ENCODE results near the gene SELENON. TPM values are rescaled to one million over a fixed set of nuclear protein-coding genes. Genes with fewer than 3 reads are reported as not detected.

The SELENON gene
- total and polyA plus RNA-seq, 9 of the 15 experiments (the other 6 are each of a cell fraction or from before 2014, with no cell fraction given), result 0.43 to 26.7 (median 7.0) TPM

GRCh38 chr1:25780318-25781129, 19.5 kb upstream of the SELENON start (continued):
- TF ChIP-seq CTBP1 (IDR thresholded peaks at IDR 0.05; ENCODE audit: borderline replicate concordance) (peak; percentile 53; the same call in 1 of the 2 replicates), CEBPB (tag; IDR thresholded peaks at IDR 0.05) (peak; percentile 57), BRD9 (IDR thresholded peaks at IDR 0.05; ENCODE audit: low read depth, partially characterized antibody) (no peak), MEIS2 (IDR thresholded peaks at IDR 0.05; ENCODE audit: partially characterized antibody) (peak; percentile 8), ZNF695 (CRISPR knock-in tag; IDR thresholded peaks at IDR 0.05) (no peak), SMARCE1 (IDR thresholded peaks at IDR 0.05) (peak; percentile 21; the same call in 1 of the 2 replicates), EP300 (IDR thresholded peaks at IDR 0.05; ENCODE audit: low read length) (peak; percentile 56), PKNOX1 (IDR thresholded peaks at IDR 0.05) (0 out of 2 replicates have a peak, but pooled peaks have one; percentile 1), CBX3 (IDR thresholded peaks at IDR 0.05; ENCODE audit: borderline replicate concordance in 1 of 2, low read length in 2 of 2) (no peak), NRF1 (conservative IDR thresholded peaks at IDR 0.05 in 1 of 2, IDR thresholded peaks at IDR 0.05 in 1 of 2) (no peak), ZNF75A (CRISPR knock-in tag; IDR thresholded peaks at IDR 0.05) (no peak), RFX7 (CRISPR knock-in tag; IDR thresholded peaks at IDR 0.05) (no peak)
- TF ChIP-seq, protein P1, sequence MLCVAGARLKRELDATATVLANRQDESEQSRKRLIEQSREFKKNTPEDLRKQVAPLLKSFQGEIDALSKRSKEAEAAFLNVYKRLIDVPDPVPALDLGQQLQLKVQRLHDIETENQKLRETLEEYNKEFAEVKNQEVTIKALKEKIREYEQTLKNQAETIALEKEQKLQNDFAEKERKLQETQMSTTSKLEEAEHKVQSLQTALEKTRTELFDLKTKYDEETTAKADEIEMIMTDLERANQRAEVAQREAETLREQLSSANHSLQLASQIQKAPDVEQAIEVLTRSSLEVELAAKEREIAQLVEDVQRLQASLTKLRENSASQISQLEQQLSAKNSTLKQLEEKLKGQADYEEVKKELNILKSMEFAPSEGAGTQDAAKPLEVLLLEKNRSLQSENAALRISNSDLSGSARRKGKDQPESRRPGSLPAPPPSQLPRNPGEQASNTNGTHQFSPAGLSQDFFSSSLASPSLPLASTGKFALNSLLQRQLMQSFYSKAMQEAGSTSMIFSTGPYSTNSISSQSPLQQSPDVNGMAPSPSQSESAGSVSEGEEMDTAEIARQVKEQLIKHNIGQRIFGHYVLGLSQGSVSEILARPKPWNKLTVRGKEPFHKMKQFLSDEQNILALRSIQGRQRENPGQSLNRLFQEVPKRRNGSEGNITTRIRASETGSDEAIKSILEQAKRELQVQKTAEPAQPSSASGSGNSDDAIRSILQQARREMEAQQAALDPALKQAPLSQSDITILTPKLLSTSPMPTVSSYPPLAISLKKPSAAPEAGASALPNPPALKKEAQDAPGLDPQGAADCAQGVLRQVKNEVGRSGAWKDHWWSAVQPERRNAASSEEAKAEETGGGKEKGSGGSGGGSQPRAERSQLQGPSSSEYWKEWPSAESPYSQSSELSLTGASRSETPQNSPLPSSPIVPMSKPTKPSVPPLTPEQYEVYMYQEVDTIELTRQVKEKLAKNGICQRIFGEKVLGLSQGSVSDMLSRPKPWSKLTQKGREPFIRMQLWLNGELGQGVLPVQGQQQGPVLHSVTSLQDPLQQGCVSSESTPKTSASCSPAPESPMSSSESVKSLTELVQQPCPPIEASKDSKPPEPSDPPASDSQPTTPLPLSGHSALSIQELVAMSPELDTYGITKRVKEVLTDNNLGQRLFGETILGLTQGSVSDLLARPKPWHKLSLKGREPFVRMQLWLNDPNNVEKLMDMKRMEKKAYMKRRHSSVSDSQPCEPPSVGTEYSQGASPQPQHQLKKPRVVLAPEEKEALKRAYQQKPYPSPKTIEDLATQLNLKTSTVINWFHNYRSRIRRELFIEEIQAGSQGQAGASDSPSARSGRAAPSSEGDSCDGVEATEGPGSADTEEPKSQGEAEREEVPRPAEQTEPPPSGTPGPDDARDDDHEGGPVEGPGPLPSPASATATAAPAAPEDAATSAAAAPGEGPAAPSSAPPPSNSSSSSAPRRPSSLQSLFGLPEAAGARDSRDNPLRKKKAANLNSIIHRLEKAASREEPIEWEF (CRISPR knock-in tag; IDR thresholded peaks at IDR 0.05), result no peak

All from K562 (cell line).